ENCODE data around the gene FOXB1.

The FOXB1 gene

DNA sequence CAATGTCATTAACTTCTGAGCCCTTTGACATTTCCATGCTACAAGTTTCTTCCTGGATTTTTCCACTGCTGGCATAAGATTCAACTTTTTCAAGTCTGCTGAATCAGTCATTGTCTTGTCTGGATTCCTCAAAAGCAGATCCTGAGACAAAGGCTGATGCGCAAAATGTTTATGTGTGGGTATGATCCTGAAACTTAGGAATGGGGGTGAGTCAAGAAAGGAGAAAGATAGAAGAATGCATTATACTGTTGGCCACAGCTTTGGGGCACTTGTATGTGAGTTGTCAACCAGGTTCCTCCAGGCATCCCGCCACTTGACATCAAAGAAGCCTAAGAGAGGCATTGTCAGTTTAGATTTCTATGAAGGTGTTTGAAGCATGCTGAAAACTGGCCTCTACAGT lies 50.4 kb downstream of the FOXB1 start:
- Histone ChIP-seq H4K91ac (ENCODE audit: low read length) (no peak overlapping the region), H3K4me3 (ENCODE audit: insufficient read depth in 1 of 2, low read depth in 1 of 2, low read length in 2 of 2) (no peak overlapping the region), H3K4me1 (ENCODE audit: control insufficient read depth, insufficient read depth, low read depth, low read length) (no peaks in the 10 kb centered on the region), H3K9ac (ENCODE audit: low read length) (no peak overlapping the region), H2BK15ac (ENCODE audit: low read depth, poor library complexity, severe bottlenecking) (no peak overlapping the region), H3K79me1 (replicated peaks; ENCODE audit: low read length, poor library complexity, severe bottlenecking) (no peaks in the 10 kb centered on the region), H2BK5ac (ENCODE audit: low read depth, low read length, poor library complexity, severe bottlenecking) (no peak overlapping the region), H3K4me2 (ENCODE audit: low read length, poor library complexity, severe bottlenecking) (no peak overlapping the region), H2AFZ (ENCODE audit: low read depth, low read length) (no peak overlapping the region), H3K9me3 (ENCODE audit: control insufficient read depth, low read length) (peaks cover 15% of the 10 kb centered on the region), H2BK12ac (ENCODE audit: low read length in 2 of 2) (no peak overlapping the region), H3K18ac (ENCODE audit: low read depth in 1 of 2, low read length in 2 of 2) (no peak overlapping the region), H2AK5ac (ENCODE audit: low read length, severe bottlenecking) (no peak overlapping the region), H3K23ac (ENCODE audit: low read length in 2 of 2) (no peak overlapping the region), H2BK120ac (ENCODE audit: low read depth, low read length) (no peak overlapping the region), H3K36me3 (ENCODE audit: control insufficient read depth in 1 of 2, insufficient read depth in 2 of 2, low read depth in 1 of 2, low read length in 2 of 2) (no peaks in the 10 kb centered on the region), H3K27me3 (ENCODE audit: control insufficient read depth in 1 of 2, insufficient read depth in 1 of 2, low read length in 2 of 2) (peaks cover 0 to 25% of the 10 kb centered on the region in 2 experiments), H3K4ac (ENCODE audit: low read depth in 1 of 2, low read length in 2 of 2) (no peak overlapping the region), H3K14ac (ENCODE audit: low read length in 2 of 2) (no peak overlapping the region), H3K27ac (ENCODE audit: low read length, poor library complexity, severe bottlenecking) (no peak overlapping the region), H4K8ac (ENCODE audit: low read length) (no peak overlapping the region)
- 82% methylated on average over 2 of the region's 2 CpGs for WGBS
- DNase-seq, result no peak
